ENCODE data around the gene ATP6V0C.

Gene ATP6V0C

GRCh38 chr16:2507665-2508064 lies 6.1 kb upstream of the ATP6V0C start:
- TF ChIP-seq, protein P1, sequence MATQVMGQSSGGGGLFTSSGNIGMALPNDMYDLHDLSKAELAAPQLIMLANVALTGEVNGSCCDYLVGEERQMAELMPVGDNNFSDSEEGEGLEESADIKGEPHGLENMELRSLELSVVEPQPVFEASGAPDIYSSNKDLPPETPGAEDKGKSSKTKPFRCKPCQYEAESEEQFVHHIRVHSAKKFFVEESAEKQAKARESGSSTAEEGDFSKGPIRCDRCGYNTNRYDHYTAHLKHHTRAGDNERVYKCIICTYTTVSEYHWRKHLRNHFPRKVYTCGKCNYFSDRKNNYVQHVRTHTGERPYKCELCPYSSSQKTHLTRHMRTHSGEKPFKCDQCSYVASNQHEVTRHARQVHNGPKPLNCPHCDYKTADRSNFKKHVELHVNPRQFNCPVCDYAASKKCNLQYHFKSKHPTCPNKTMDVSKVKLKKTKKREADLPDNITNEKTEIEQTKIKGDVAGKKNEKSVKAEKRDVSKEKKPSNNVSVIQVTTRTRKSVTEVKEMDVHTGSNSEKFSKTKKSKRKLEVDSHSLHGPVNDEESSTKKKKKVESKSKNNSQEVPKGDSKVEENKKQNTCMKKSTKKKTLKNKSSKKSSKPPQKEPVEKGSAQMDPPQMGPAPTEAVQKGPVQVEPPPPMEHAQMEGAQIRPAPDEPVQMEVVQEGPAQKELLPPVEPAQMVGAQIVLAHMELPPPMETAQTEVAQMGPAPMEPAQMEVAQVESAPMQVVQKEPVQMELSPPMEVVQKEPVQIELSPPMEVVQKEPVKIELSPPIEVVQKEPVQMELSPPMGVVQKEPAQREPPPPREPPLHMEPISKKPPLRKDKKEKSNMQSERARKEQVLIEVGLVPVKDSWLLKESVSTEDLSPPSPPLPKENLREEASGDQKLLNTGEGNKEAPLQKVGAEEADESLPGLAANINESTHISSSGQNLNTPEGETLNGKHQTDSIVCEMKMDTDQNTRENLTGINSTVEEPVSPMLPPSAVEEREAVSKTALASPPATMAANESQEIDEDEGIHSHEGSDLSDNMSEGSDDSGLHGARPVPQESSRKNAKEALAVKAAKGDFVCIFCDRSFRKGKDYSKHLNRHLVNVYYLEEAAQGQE (IDR thresholded peaks at IDR 0.05; ENCODE audit: insufficient replicate concordance, low read depth) = no peak
- TF ChIP-seq CTCF (IDR thresholded peaks at IDR 0.05; ENCODE audit: insufficient read depth, low read length) (no peak), SPI1 (IDR thresholded peaks at IDR 0.05; ENCODE audit: borderline replicate concordance, low read depth) (no peak), GABPA (IDR thresholded peaks at IDR 0.05; ENCODE audit: low read depth) (no peak), POLR2AphosphoS5 (IDR thresholded peaks at IDR 0.05; ENCODE audit: low read depth) (no peak)
- H3K27ac ChIP-seq (replicated peaks) = peak overlapping the region; percentile 78
- H3K4me3 ChIP-seq (replicated peaks; ENCODE audit: insufficient read depth, low read length) = no peak overlapping the region
- DNase-seq (ENCODE audit: low read depth in 1 of 2, low spot score in 1 of 2) = peak; percentile 79 to 80
- no peaks in the 10 kb centered on the region for H3K27me3 ChIP-seq (ENCODE audit: insufficient read depth, poor library complexity, severe bottlenecking)

GRCh38 chr16:2508722-2509400 lies 4.9 kb upstream of the ATP6V0C start:
- TF ChIP-seq SPI1 (IDR thresholded peaks at IDR 0.05; ENCODE audit: borderline replicate concordance, low read depth) (no peak), GABPA (IDR thresholded peaks at IDR 0.05; ENCODE audit: low read depth) (no peak), CTCF (IDR thresholded peaks at IDR 0.05; ENCODE audit: insufficient read depth, low read length) (no peak)
- TF ChIP-seq, protein P1 (IDR thresholded peaks at IDR 0.05; ENCODE audit: insufficient replicate concordance, low read depth) = no peak
- H3K27me3 ChIP-seq (ENCODE audit: insufficient read depth, poor library complexity, severe bottlenecking) = no peaks in the 10 kb centered on the region
- H3K4me3 ChIP-seq (replicated peaks; ENCODE audit: insufficient read depth, low read length) = no peak overlapping the region
- no peak overlapping the region for H3K27ac ChIP-seq (replicated peaks)
- DNase-seq (ENCODE audit: low read depth in 1 of 2, low spot score in 1 of 2) = no peak

DNA sequence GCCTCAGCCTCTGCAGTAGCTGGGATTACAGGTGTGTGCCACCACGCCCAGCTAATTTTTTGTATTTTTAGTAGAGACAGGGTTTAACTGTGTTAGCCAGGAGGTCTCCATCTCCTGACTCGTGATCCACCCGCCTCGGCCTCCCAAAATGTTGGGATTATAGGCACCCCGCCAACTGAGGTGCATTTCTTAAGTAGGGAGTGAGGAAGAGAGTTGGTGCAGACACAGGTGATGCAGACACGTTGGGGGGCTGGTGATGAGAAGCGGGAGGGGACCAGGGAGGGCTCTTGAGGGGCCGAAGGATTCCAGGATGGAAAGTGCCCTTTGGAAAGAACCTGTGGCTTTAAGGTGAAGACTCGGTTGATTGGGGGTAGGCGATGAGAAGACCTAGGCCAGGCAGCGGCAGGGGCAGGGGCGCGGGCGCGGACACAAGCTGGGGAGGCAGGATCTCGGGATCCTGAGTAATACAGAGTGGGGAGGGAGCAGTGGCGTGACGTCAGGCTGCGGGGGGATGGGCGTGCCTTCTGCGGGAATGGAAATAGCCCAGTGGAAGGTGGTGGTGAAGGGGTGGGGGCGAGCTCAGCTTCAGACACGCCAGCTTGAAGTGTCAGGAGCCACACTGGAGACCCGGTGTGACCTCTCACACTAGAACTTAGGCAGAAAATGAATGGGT lies 2.5 kb upstream of the ATP6V0C start:
- Histone ChIP-seq H3K27ac (replicated peaks) (no peak overlapping the region), H3K27me3 (ENCODE audit: insufficient read depth, poor library complexity, severe bottlenecking) (no peaks in the 10 kb centered on the region), H3K4me3 (replicated peaks; ENCODE audit: insufficient read depth, low read length) (no peak overlapping the region)
- no peak for DNase-seq (ENCODE audit: low read depth in 1 of 2, low spot score in 1 of 2)
- no peak for TF ChIP-seq POLR2AphosphoS5 (IDR thresholded peaks at IDR 0.05; ENCODE audit: low read depth)
- no peak for TF ChIP-seq CTCF (IDR thresholded peaks at IDR 0.05; ENCODE audit: insufficient read depth, low read length)
- no peak for TF ChIP-seq SPI1 (IDR thresholded peaks at IDR 0.05; ENCODE audit: borderline replicate concordance, low read depth)
